Fibroblast of mammary gland (primary cell): ENCODE measurements around the gene LRRC27.

Source experiments
- DNase-seq: peaks from one replicate; pipeline ENCODE4 v3.0.0-alpha.2; 2010; ENCODE audit warnings: low read depth
- H3K4me3 ChIP-seq: 2 replicates; pipeline ENCODE4 v1.5.1; 2011; ENCODE audit warnings: low read depth, mild to moderate bottlenecking, low read length, moderate library complexity; ENCODE audit not compliant: control insufficient read depth
- CTCF ChIP-seq: conservative IDR thresholded peaks from 2 replicates; pipeline ENCODE4 v1.5.1; 2011; ENCODE audit warnings: low read depth, low read length, inconsistent platforms; ENCODE audit not compliant: control insufficient read depth, insufficient read depth

Gene LRRC27

GRCh38 chr10:132418527-132419416, 86.8 kb downstream of the LRRC27 start:
- no peak overlapping the region for H3K4me3 ChIP-seq
- no peak for DNase-seq
- TF ChIP-seq CTCF: no peak

DNA sequence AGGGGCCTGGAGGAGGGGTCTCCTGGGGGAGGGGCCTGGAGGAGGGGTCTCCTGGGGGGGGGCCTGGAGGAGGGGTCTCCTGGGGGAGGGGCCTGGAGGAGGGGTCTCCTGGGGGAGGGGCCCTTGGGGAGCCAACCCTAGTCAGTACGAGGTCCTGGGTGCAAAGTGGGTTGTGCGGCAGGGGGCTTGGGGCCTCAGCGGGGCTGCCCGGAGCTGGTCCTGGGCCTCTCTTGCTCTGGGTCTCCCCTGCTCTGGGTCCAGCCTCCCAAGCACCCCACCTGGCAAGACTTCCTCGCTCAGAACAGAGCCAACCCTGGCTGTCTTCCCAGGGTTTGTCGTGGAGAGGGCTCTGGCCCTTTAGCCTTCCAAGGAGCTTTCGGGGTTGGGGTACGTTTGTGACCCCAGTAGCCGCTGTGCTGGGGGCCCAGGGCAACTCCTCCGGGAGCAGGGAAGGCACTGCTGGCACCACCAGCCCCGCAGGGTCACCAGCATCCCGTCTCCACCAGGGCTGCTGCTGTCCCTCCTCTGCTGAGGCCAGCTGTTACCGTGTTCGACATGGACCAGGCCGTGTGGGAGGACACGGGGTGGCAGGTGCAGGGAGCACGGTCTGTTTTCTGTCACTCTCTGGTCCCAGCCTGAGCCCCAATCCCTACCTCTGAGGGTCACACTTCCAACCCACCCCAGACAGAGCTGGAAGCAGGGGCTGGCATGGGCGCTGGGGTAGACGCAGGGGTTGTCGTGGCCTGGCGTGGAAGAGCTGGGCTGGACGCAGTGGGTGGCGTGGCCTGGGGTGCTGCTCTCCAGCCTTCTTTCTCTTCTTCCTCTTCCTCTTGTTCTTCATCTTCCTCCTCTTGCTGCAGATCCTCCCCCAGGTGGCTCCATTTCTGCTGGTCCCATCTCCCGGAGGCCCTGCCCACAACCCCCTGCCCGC, 87.8 kb downstream of the LRRC27 start:
- TF ChIP-seq CTCF: no peak
- DNase-seq: no peak
- H3K4me3 ChIP-seq: no peak overlapping the region

DNA sequence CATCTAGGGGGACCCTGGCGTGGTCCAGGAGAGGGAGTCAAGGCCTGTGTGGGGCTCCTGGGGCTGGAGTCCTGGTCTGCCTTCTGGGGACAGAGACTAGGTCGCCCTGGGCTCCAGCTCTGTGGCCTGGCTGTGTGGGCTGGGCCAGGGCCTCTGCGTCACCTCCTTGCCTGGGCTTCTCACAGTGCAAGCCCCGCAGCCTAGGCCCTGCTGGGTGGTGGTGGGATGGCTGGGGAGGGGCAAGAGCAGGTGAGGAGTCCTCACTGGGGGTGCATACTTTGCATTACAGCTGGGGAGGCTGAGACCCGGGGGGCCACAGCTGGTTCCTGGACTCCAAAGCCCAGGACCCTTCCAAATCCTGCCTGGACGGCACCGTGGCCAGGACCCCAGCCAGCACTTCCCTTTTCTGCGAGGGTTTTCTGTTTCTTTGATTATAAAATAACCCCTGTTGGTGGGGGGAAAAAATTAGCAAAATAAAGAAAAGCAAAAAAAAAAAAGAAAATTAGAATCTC, 88.5 kb downstream of the LRRC27 start:
- TF ChIP-seq CTCF: no peak
- H3K4me3 ChIP-seq: no peak overlapping the region
- no peak for DNase-seq

GRCh38 chr10:132420981-132421846, 89.2 kb downstream of the LRRC27 start:
- H3K4me3 ChIP-seq: no peak overlapping the region
- DNase-seq: no peak
- TF ChIP-seq CTCF: no peak

DNA sequence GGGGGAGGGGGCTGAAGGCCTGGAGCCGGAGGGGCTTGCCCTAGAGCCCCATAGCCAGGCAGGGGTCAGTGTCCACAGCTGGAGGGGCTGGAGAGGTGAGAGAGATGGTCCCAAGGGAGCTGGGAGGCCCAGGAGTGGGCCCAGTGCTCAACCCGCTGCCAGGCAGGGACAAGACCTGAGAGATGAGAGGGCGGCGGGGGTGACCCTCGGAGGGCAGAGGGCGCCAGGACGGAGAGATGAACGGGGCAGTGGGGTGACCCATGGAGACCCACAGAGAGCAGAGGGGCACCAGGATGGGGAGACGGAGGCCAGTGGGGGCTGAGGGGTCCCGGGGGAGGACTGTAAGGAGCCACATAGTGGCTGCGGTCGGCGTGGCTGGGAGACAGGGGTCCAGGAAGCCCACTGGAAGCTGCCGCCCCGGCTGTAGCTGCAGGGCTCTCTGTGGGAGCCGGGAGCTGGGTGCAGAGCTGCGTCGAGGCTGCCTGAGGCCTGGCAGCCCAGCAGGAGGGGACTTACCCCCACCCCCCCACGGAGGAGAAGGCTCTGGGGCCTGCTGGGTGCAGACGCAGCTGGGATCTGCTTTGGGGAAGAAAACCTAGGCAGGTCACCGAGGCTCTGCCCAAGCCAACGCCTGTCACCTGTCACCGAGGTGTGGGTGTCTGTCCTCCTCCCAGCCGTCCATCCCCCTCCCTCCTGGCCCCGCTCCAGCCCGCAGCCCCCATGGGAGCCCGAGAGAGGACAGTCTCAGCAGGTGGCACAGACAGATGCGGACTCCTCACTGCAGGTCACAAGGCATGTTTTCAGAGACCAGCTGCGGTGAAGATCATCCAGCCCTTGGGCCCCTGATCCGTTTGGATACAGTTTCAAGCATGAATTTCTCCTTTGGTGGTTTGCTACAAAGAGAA, 90.1 kb downstream of the LRRC27 start:
- H3K4me3 ChIP-seq: no peak overlapping the region
- no peak for TF ChIP-seq CTCF
- no peak for DNase-seq
